ENCODE results near the gene TFR2.

- TF ChIP-seq POLR2AphosphoS5 (IDR thresholded peaks at IDR 0.05; ENCODE audit: low read depth, low read length) (no peak), POLR2A (IDR thresholded peaks at IDR 0.05; ENCODE audit: low read depth, low read length) (no peak), TAF1 (IDR thresholded peaks at IDR 0.05; ENCODE audit: borderline replicate concordance, low read depth, low read length) (no peak)
Observed at GRCh38 chr7:100575746-100576383, 65.5 kb downstream of the TFR2 start.
